Urothelium cell line (cell line): ENCODE data around the gene UNC13B.
A peak's percentile ranks its signal among the peaks of the same experiment; 100 is the strongest.

Experiments used
- DNase-seq: peaks from one replicate; pipeline ENCODE4 v3.0.0; 2011; ENCODE audit warnings: low spot score, mixed read lengths
- FAIRE-seq: peaks from 2 replicates; lab custom pipeline; 2011; peaks lifted over from hg19 to GRCh38; lab: Jason Lieb, UNC

UNC13B gene

GRCh38 chr9:35313916-35314315 is 152.1 kb downstream of the UNC13B start:
- DNase-seq, result no peak

GRCh38 chr9:35318741-35319140 is 156.9 kb downstream of the UNC13B start:
- FAIRE-seq (peak; percentile 66), DNase-seq (no peak)

More at GRCh38 chr9:35313916-35314315, 152.1 kb downstream of the UNC13B start:
- no peak for FAIRE-seq

- FAIRE-seq (no peak), DNase-seq (no peak)
These were observed 160.5 kb downstream of the UNC13B start for GRCh38 chr9:35322075-35322885.

GRCh38 chr9:35324966-35325365 is 163.2 kb downstream of the UNC13B start:
- DNase-seq, result no peak
- FAIRE-seq, result no peak

- FAIRE-seq (no peak), DNase-seq (no peak)
These were observed 171.7 kb downstream of the UNC13B start for GRCh38 chr9:35333551-35333950.

- no peak for FAIRE-seq
These were observed 173.4 kb downstream of the UNC13B start for GRCh38 chr9:35335164-35335563.

GRCh38 chr9:35338086-35338485 is 176.3 kb downstream of the UNC13B start:
- FAIRE-seq (no peak), DNase-seq (no peak)

More at GRCh38 chr9:35335164-35335563, 173.4 kb downstream of the UNC13B start:
- DNase-seq, result no peak

GRCh38 chr9:35338561-35339274 is 176.9 kb downstream of the UNC13B start:
- no peak for DNase-seq
- no peak for FAIRE-seq

- DNase-seq, result no peak
- no peak for FAIRE-seq
These were observed 178.2 kb downstream of the UNC13B start for GRCh38 chr9:35340046-35340445.

- no peak for FAIRE-seq
- DNase-seq, result no peak
These were observed 179.2 kb downstream of the UNC13B start for GRCh38 chr9:35341021-35341420.

GRCh38 chr9:35341585-35341984 is 179.8 kb downstream of the UNC13B start:
- DNase-seq (no peak), FAIRE-seq (no peak)

- no peak for DNase-seq
- FAIRE-seq, result no peak
These were observed 180.6 kb downstream of the UNC13B start for GRCh38 chr9:35342221-35342958.

- FAIRE-seq (no peak), DNase-seq (no peak)
These were observed 186.3 kb downstream of the UNC13B start for GRCh38 chr9:35348109-35348508.

- no peak for FAIRE-seq
- no peak for DNase-seq
These were observed 187.6 kb downstream of the UNC13B start for GRCh38 chr9:35349287-35349990.

- DNase-seq, result no peak
- FAIRE-seq, result no peak
These were observed 188.4 kb downstream of the UNC13B start for GRCh38 chr9:35350212-35350611.

- no peak for DNase-seq
- FAIRE-seq, result no peak
These were observed 189.2 kb downstream of the UNC13B start for GRCh38 chr9:35350827-35351549.

- DNase-seq (no peak), FAIRE-seq (no peak)
These were observed 192.0 kb downstream of the UNC13B start for GRCh38 chr9:35353731-35354365.

GRCh38 chr9:35355939-35356338 is 194.1 kb downstream of the UNC13B start:
- DNase-seq, result no peak
- no peak for FAIRE-seq

GRCh38 chr9:35357116-35357515 is 195.3 kb downstream of the UNC13B start:
- DNase-seq, result no peak
- no peak for FAIRE-seq

- FAIRE-seq, result no peak
These were observed 196.0 kb downstream of the UNC13B start for GRCh38 chr9:35357826-35358225.

More at GRCh38 chr9:35357826-35358225, 196.0 kb downstream of the UNC13B start:
- no peak for DNase-seq
